ENCODE results near the gene ELFN1.

The ELFN1 gene

GRCh38 chr7:1712907-1713501 is 42.9 kb downstream of the ELFN1 start:
- TF ChIP-seq, protein P1, sequence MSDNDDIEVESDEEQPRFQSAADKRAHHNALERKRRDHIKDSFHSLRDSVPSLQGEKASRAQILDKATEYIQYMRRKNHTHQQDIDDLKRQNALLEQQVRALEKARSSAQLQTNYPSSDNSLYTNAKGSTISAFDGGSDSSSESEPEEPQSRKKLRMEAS (IDR thresholded peaks at IDR 0.05; ENCODE audit: low read depth, low read length): no peak
- TF ChIP-seq, protein P2, sequence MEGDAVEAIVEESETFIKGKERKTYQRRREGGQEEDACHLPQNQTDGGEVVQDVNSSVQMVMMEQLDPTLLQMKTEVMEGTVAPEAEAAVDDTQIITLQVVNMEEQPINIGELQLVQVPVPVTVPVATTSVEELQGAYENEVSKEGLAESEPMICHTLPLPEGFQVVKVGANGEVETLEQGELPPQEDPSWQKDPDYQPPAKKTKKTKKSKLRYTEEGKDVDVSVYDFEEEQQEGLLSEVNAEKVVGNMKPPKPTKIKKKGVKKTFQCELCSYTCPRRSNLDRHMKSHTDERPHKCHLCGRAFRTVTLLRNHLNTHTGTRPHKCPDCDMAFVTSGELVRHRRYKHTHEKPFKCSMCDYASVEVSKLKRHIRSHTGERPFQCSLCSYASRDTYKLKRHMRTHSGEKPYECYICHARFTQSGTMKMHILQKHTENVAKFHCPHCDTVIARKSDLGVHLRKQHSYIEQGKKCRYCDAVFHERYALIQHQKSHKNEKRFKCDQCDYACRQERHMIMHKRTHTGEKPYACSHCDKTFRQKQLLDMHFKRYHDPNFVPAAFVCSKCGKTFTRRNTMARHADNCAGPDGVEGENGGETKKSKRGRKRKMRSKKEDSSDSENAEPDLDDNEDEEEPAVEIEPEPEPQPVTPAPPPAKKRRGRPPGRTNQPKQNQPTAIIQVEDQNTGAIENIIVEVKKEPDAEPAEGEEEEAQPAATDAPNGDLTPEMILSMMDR (IDR thresholded peaks at IDR 0.05; ENCODE audit: low read depth, low read length): no peak
- TF ChIP-seq POLR2A (IDR thresholded peaks at IDR 0.05; ENCODE audit: extremely low read depth, insufficient read length): no peak
- TF ChIP-seq MYC (IDR thresholded peaks at IDR 0.05; ENCODE audit: low read depth, low read length): no peak
- no peak overlapping the region for H3K4me3 ChIP-seq (ENCODE audit: low read depth, low read length)
- DNase-seq (ENCODE audit: low read depth): no peak

GRCh38 chr7:1713502-1714484 is 43.7 kb downstream of the ELFN1 start:
- DNase-seq (ENCODE audit: low read depth): no peak
- no peak for TF ChIP-seq POLR2A (IDR thresholded peaks at IDR 0.05; ENCODE audit: extremely low read depth, insufficient read length)
- no peak for TF ChIP-seq MYC (IDR thresholded peaks at IDR 0.05; ENCODE audit: low read depth, low read length)
- TF ChIP-seq, protein P1 (IDR thresholded peaks at IDR 0.05; ENCODE audit: low read depth, low read length): no peak
- TF ChIP-seq, protein P2 (IDR thresholded peaks at IDR 0.05; ENCODE audit: low read depth, low read length): no peak
- H3K4me3 ChIP-seq (ENCODE audit: low read depth, low read length): no peak overlapping the region

DNA sequence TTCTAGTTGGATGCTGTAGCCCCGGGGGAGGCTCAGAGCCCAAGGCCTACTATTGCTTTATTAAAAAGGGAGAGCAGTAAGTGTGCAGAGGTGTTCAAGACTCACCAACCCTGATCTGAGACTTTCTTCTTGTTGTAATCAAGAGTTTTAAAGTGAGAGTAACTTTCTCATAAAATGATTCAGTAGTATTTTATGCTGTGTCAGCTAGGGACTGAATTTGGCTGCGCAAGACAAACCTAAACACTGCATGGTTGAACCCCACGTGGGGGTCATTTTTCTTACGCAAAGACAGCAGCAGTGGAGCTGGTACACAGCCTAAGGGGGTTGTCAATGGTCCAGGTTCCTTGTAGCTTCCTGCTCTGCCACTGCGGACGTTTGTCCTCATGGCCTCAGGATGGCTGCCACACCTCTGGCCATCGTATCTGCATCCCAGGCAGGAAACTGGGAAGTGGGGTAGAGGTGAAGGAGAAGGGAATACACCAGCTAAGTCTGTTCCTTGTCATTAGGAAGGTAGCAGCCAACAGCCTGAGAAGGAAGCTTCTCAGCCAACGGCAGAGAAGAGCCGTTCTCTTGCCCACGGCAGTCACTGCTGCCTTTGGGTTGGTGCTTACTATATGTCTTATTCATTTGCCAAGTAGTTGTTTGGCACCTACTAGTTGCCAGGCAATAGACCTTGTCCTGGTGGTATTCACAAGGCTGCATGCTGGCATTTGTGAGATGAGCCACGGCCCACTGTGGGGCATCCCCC is 44.7 kb downstream of the ELFN1 start:
- TF ChIP-seq, protein P1 (IDR thresholded peaks at IDR 0.05; ENCODE audit: low read depth, low read length): no peak
- no peak for TF ChIP-seq POLR2A (IDR thresholded peaks at IDR 0.05; ENCODE audit: extremely low read depth, insufficient read length)
- no peak for TF ChIP-seq MYC (IDR thresholded peaks at IDR 0.05; ENCODE audit: low read depth, low read length)
- TF ChIP-seq, protein P2 (IDR thresholded peaks at IDR 0.05; ENCODE audit: low read depth, low read length): no peak
- no peak for DNase-seq (ENCODE audit: low read depth)

DNA sequence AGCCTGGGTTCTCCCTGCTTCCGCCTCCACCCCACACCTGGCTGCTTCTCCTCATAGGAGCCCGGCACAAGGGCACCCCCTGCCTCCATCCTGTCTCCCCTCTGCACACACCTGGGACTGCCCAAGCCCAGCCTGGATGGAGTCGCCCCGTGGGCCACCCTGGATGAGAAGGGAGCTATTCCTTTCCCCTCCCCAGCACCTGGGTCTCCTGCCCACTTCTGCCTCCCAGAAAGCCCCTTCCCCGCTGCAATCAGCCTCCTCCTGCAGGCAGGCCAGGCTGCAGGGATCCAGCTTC is 45.2 kb downstream of the ELFN1 start:
- TF ChIP-seq, protein P1 (IDR thresholded peaks at IDR 0.05; ENCODE audit: low read depth, low read length): no peak
- TF ChIP-seq, protein P2 (IDR thresholded peaks at IDR 0.05; ENCODE audit: low read depth, low read length): no peak
- TF ChIP-seq MYC (IDR thresholded peaks at IDR 0.05; ENCODE audit: low read depth, low read length) (no peak), POLR2A (IDR thresholded peaks at IDR 0.05; ENCODE audit: extremely low read depth, insufficient read length) (no peak)
- H3K4me3 ChIP-seq (ENCODE audit: low read depth, low read length): no peak overlapping the region
- DNase-seq (ENCODE audit: low read depth): no peak

More for the DNA sequence above, 44.7 kb downstream of the ELFN1 start:
- no peak overlapping the region for H3K4me3 ChIP-seq (ENCODE audit: low read depth, low read length)

- TF ChIP-seq, protein P2 (IDR thresholded peaks at IDR 0.05; ENCODE audit: low read depth, low read length): no peak
- TF ChIP-seq, protein P1 (IDR thresholded peaks at IDR 0.05; ENCODE audit: low read depth, low read length): no peak
- TF ChIP-seq MYC (IDR thresholded peaks at IDR 0.05; ENCODE audit: low read depth, low read length) (no peak), POLR2A (IDR thresholded peaks at IDR 0.05; ENCODE audit: extremely low read depth, insufficient read length) (no peak)
- no peak overlapping the region for H3K4me3 ChIP-seq (ENCODE audit: low read depth, low read length)
- DNase-seq (ENCODE audit: low read depth): no peak
Measured at GRCh38 chr7:1715671-1716074, 45.6 kb downstream of the ELFN1 start.
